HG03354 (cell line): Measurements from ENCODE around the gene STK11.

Experiments
- ATAC-seq: cut with Tn5 transposase; IDR thresholded peaks from one replicate; pipeline ENCODE4 v1.9.1; 2021; ENCODE audit warnings: mild to moderate bottlenecking; ENCODE audit not compliant: unreplicated experiment, poor library complexity, severe bottlenecking

STK11 gene

GRCh38 chr19:1234051-1234954, 28.7 kb downstream of the STK11 start:
- ATAC-seq: no peak

GRCh38 chr19:1234955-1235380, 29.4 kb downstream of the STK11 start:
- ATAC-seq: no peak

GRCh38 chr19:1235625-1236538, 30.3 kb downstream of the STK11 start:
- ATAC-seq: no peak

GRCh38 chr19:1236576-1236975, 31.0 kb downstream of the STK11 start:
- ATAC-seq: no peak

GRCh38 chr19:1237027-1237659, 31.6 kb downstream of the STK11 start:
- no peak for ATAC-seq

- no peak for ATAC-seq
Observed at GRCh38 chr19:1237754-1238368, 32.3 kb downstream of the STK11 start, which contains the start of gene CBARP. CBARP (minus strand) TSS chr19:1238005; CDS start chr19:1236100, 1,905 bp downstream.

GRCh38 chr19:1238369-1239303, 33.1 kb downstream of the STK11 start:
- ATAC-seq: no peak

- ATAC-seq: no peak
Observed at GRCh38 chr19:1239420-1239795, 33.8 kb downstream of the STK11 start.

- ATAC-seq: peak; percentile 40
Observed at GRCh38 chr19:1239796-1240737, 34.5 kb downstream of the STK11 start.

- ATAC-seq: no peak
Observed at GRCh38 chr19:1240925-1241324, 35.3 kb downstream of the STK11 start.

- peak; percentile 53 for ATAC-seq
Observed at GRCh38 chr19:1241417-1242095, 36.0 kb downstream of the STK11 start, which contains the start of gene ATP5F1D. ATP5F1D (plus strand) TSS chr19:1241751; CDS start chr19:1241851, 100 bp downstream.

GRCh38 chr19:1243768-1244692, 38.5 kb downstream of the STK11 start:
- no peak for ATAC-seq

GRCh38 chr19:1244693-1245451, 39.3 kb downstream of the STK11 start:
- no peak for ATAC-seq

GRCh38 chr19:1245494-1246264, 40.1 kb downstream of the STK11 start:
- ATAC-seq: no peak
